ENCODE data around the gene OTOGL.

DNA sequence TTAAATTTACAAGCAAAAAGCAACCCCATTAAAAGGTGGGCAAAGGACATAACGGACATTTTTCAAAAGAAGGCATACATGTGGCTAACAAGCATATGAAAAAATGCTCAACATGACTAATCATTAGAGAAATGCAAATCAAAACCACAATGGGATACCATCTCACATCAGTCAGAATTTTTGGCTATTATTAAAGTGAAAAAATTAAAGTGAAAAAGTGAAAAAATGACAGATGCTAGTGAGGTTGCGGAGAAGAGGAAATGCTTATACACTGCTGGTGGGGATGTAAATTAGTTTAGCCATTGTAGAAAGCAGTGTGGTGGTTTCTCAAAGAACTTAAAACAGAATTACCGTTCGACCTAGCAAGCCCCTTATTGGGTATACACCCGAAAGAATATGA, 7.9 kb downstream of the OTOGL start:
- TF ChIP-seq ZBTB48 (tag by site-specific recombination; IDR thresholded peaks at IDR 0.05) (no peak), PRDM10 (tag by site-specific recombination; IDR thresholded peaks at IDR 0.05) (no peak)
